Right ventricle myocardium superior (tissue), 1 donor: Measurements from ENCODE around the gene AGBL3. TPM values are rescaled to one million over a fixed set of nuclear protein-coding genes. Genes with fewer than 3 reads are reported as not detected.
"Not testable (repeated sequence)": the region's sequence is repeated elsewhere in the genome, so short reads cannot be mapped to it uniquely, and the experiment has no call there.

ENCODE experiments used
- ATAC-seq: fragments of 200-7000 bp; cut with Tn5 transposase; one replicate; pipeline ENCODE4 v1.9.1; 2020; ENCODE audit warnings: mild to moderate bottlenecking; ENCODE audit not compliant: poor library complexity
- DNase-seq: peaks from one replicate; pipeline ENCODE4 v3.0.0-alpha.2; 2020
- intact Hi-C: fragments of 100-400 bp; cut with DNase I; formaldehyde crosslinking; loops from one replicate; pipeline ENCODE4 v1.11.2; 2022
- total RNA-seq: library from RNA; stranded (reverse); fragmentation: NEBNext Ultra II Directional; extraction: Animal tissue kit (Norgen Biotek cat#: 25700); gene quantifications from one replicate; pipeline ENCODE4 v1.2.1, GENCODE V29; 2021
- donor health status: DM: no; HTN: yes; CAD: no; lungs with severe emphysema.

Gene AGBL3
- total RNA-seq, 1 donor from 2014 or later = 1.2 TPM

GRCh38 chr7:135171581-135172291 lies 185.4 kb downstream of the AGBL3 start:
- intact Hi-C loops, ATAC-seq, DNase-seq: not testable (repeated sequence)

- intact Hi-C loops, ATAC-seq, DNase-seq: not testable (repeated sequence)
These were observed 187.6 kb downstream of the AGBL3 start for GRCh38 chr7:135173916-135174315.

- intact Hi-C loops = no loop called here
- ATAC-seq = no peak
- no peak for DNase-seq
These were observed 188.6 kb downstream of the AGBL3 start for GRCh38 chr7:135174941-135175340.

- no peak for ATAC-seq
- intact Hi-C loops = no loop called here
- no peak for DNase-seq
These were observed 189.6 kb downstream of the AGBL3 start for GRCh38 chr7:135175931-135176330.

- DNase-seq = no peak
- no peak for ATAC-seq
- intact Hi-C loops = no loop called here
These were observed 190.9 kb downstream of the AGBL3 start for GRCh38 chr7:135177028-135177696.

- ATAC-seq (no peak), DNase-seq (no peak)
- intact Hi-C loops = no loop called here
These were observed 192.1 kb downstream of the AGBL3 start for GRCh38 chr7:135178364-135178763.

GRCh38 chr7:135179321-135179925 lies 193.1 kb downstream of the AGBL3 start:
- DNase-seq (no peak), ATAC-seq (no peak)
- intact Hi-C loops = no loop called here

- DNase-seq (no peak), ATAC-seq (no peak)
- intact Hi-C loops = no loop called here
These were observed 193.8 kb downstream of the AGBL3 start for GRCh38 chr7:135180122-135180521.

GRCh38 chr7:135181261-135181928 lies 195.1 kb downstream of the AGBL3 start:
- no peak for DNase-seq
- intact Hi-C loops = no loop called here
- no peak for ATAC-seq

GRCh38 chr7:135181929-135182678 lies 195.8 kb downstream of the AGBL3 start:
- DNase-seq (no peak), ATAC-seq (no peak)
- intact Hi-C loops = no loop called here

GRCh38 chr7:135183478-135183877 lies 197.2 kb downstream of the AGBL3 start:
- intact Hi-C loops = no loop called here
- no peak for DNase-seq
- ATAC-seq = no peak

GRCh38 chr7:135184254-135184841 lies 198.0 kb downstream of the AGBL3 start:
- intact Hi-C loops = no loop called here
- ATAC-seq (no peak), DNase-seq (no peak)

Other genes with a start within 250 kb of the AGBL3 start
- 86.1 TPM for gene CALD1, start 206.9 kb upstream of the AGBL3 start, total RNA-seq
- 22.8 TPM for gene TMEM140, start 161.6 kb downstream of the AGBL3 start, total RNA-seq
- 28.9 TPM for gene CYREN, start 184.2 kb downstream of the AGBL3 start, total RNA-seq
- gene WDR91, start 225.0 kb downstream of the AGBL3 start, total RNA-seq = 5.1 TPM
- not detected for gene STRA8, start 247.3 kb downstream of the AGBL3 start, total RNA-seq